Stimulated activated CD4-positive, alpha-beta T cell treated with anti-CD3 and anti-CD28 coated beads, Interleukin-4, amount 100 ng/mL, for 48 hours (primary cell): Measurements from ENCODE around the gene ENOX2.
"Not testable (repeated sequence)": the region's sequence is repeated elsewhere in the genome, so short reads cannot be mapped to it uniquely, and the experiment has no call there.

ENCODE experiments used
- DNase-seq, 2 donors: peaks; one replicate each; pipeline ENCODE4 v3.0.0-alpha.2; 2020; ENCODE audit warnings: low read depth in 2 of 2

Gene ENOX2

DNA sequence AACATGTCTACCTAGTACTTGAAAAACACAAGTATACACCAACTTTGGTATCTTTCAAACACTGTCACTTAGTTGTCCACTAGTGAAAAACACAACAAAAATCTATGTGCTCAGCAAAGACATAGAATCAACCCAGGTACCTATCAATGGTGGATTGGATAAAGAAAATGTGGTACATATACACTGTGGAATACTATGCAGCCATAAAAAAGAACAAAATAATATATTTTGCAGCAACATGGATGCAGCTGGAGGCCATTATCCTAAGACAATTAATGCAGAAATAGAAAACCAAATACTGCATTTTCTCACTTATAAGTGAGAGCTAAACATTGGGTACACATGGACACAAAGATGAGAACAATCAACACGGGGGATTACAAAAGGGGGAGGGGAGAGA lies 148.7 kb downstream of the ENOX2 start:
- no peak for DNase-seq

DNA sequence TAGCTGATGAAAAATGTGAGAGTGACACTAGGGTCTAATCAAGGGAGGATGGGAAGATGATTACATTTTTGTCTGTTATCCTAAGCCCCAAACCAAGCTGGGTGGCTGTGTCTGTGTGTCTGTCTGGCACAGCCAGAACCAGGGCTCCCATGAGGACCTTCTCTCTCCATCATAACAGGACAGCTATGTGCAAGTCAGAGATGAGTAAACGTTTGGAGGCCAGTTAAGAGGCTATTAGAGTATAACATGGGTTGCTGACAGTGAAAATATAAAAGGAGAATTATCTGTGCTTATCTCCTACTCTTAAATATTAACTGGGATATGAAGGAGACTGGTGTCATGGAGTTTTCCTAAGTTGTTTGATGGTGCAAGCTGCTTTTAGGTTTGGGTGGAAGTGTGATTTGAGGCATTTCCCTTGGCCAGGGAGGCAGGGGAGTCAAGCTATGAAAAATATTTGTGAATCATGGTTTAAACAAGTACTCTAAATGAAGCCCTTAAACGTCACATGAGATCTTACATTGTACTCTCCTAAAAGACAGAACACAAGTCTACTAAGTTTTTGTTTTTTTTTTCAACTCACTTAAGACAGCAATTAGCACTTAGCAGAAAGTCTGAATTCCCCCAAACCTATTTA lies 156.2 kb downstream of the ENOX2 start:
- no peak for DNase-seq

DNA sequence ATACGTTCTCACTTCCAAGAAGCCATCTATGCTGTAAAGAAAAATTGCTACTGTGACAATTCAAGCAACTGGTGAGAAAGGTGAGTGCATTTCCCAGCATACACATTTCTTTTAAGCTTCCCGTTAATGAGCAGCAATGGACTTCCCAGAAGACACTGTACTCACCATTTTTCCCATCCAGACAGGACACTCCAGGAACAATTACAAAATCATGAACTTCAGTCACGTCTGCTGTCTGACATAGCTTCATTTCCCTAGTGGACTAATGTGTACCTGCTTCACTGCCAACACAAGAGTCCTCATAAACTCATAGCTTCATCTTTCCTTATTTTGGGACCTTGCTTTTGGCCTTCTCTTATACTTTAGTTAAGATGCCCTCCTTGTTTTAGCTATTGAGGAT lies 156.9 kb downstream of the ENOX2 start:
- DNase-seq: no peak

DNA sequence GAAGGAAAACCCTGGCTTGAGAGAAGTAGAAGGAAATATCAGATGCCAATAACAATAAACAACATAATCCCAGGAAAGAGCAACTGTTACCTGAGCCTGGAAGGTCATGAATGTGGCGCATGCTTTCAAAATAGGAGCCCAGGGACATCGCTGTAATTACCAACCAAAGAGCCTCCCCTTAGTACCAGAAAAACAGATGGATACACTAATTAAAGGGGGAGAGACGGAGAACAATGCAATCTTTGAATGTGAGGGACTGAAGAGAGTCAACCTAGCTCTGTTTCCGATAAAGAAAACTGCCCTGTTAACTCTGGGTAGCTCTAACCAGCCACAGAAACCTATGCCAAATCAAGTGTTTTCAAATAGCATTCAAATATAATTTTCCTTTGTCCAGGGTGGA lies 161.4 kb downstream of the ENOX2 start:
- DNase-seq: no peak

DNA sequence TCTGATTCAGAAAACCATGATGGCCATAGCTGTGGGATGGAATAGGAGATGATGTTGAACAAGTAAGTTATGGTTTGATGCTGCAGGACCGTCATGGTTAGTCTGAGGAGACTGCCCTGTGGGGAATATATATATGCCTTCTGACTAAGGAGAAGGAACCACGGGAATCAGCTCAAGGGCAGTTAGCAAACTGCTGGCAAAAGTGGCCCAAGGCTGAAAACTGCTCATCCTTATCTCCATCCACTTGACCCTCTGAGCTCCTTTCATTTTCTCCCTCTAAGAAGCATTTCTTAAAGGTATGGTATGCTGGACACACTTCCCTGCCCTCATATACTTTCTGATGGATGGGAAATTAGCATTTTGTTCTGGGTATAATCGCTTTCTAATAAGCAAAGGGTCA lies 161.9 kb downstream of the ENOX2 start:
- DNase-seq: no peak

DNA sequence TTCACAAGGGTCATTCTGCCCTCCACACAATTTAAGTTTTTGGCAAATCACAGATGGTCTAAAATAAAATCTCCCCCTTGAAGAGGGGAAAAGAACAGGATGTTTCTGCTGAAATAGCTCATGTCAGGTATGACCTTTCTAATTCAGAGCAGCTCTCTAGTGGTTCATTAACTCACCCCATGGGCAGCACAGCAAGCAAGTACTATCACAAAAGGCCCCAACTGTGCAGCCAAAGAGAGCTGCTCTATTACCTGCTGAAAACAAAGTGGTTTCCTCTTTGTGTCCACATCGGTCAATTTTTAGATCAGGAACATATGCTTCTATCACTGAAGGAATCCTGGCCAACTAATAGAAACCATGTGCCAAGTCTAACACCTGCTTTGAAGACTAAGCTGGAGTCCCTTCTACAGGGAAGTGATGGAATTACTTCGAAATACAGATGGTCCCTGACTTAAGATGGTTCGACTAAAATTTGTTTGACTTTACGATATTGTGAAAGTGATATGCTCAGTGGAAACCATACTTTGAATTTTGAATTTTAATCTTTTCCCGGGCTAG lies 164.3 kb downstream of the ENOX2 start:
- DNase-seq: no peak

DNA sequence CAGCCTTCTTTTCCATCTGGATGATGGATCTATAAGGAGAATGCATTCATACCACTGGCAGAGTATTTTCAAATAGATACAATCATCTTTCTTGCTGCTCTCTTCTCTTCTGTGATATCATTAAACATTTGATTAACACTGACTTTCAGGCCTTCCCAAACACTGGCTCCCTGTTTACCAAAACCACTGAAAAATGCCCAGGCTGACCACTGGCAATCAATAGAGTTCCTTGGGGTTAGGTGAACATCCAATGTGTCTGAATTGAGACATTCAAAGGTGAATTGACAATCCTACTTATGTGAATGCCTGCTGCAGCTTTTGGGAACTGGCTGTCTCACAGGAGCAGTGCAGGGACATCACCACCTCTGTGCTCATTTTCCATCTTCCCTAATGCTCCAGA lies 168.3 kb downstream of the ENOX2 start:
- no peak for DNase-seq

DNA sequence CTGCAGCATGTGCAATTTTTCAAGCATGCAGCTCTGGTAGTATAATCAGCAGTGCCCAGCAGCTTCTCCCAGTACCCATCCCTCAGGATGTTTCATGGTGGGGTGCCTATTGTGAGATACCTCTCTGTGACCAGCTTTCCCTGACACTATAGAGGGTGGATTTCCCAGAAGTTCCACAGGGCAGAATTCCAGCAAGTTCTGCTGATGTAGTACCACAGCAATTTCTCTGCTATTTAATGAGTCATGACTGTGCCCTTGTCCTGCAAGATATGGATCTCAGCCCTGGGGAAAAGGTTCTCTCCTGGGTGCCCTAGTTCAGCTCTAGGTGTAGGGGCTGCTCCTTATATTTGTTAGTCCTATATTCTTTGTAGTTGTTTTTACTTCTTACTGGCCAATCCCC lies 174.8 kb downstream of the ENOX2 start:
- DNase-seq: no peak

DNA sequence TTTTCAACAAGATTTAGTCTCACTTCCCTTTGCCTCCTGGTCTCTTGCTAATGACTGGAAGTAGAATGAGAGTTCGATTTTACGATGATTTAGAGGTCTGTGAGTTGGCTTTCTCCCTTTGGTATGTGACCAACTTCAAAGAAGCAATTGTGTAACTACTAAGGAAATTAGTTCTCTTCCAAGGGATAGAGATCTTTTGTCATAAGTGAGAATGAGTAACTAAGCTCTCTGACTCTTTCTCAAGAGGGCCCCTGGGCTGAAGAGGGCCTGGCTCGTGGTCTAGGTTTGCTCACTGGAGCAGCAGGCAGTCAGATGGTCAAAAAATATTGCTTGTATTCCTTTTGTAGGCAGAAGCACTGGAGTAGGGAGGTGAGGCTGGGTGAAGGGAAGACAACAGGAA lies 176.3 kb downstream of the ENOX2 start:
- DNase-seq: no peak

DNA sequence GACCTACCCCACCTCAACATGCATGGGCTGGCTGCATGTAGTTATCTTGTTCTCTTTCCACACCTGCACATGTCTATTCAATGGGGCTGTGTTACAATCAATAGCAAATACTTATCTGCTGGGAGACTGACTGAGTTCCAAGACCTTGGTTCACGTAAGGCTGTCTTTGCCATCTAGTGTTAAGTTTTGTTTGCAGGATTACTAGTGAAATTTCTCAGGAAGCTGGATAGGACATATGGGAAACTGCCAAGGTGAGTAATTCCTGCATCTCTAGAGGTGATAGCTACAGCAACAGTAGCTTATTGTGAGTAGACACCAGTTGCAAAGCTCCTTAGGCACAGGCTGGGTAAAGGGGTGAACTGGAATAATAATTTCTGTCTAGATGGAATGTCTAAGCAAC lies 177.5 kb downstream of the ENOX2 start:
- no peak for DNase-seq

DNA sequence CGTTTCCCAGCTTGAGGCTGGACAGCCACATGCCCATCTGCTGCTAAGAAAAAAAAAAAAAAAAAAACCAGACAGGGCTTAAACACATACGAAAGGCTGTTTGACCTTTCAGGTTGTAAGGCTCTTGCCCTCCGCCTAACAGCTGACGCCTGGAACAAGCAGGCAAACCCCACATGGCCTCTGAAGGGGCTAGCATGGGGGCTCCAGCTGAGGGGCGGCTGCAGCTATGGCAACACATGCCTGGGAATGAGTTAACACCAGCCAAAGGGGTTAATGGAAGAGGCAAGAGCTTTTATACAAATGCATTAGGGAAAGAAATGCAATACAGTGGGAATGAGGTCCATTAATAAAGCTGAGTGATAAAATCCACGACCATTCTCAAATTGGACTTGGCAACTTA lies 183.6 kb downstream of the ENOX2 start:
- DNase-seq: no peak

DNA sequence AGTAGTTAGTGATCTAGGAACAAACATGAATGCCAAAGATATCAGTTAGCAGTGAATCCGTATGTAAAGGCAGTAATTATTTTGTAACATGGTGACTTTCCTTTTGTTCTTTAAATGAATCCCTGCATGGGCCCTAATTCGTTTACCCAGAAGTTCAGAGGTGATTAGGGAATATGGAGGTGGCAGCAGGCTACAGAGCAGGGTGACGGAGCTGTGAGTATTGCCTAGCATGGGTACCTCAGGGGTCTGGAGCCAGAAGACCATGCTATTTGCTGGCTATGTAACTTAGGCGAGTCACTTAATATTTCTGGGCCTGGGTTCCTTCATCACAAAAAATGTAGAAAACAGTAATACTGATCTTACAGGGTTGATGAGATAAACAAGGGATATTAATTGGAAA lies 184.9 kb downstream of the ENOX2 start:
- DNase-seq: no peak

DNA sequence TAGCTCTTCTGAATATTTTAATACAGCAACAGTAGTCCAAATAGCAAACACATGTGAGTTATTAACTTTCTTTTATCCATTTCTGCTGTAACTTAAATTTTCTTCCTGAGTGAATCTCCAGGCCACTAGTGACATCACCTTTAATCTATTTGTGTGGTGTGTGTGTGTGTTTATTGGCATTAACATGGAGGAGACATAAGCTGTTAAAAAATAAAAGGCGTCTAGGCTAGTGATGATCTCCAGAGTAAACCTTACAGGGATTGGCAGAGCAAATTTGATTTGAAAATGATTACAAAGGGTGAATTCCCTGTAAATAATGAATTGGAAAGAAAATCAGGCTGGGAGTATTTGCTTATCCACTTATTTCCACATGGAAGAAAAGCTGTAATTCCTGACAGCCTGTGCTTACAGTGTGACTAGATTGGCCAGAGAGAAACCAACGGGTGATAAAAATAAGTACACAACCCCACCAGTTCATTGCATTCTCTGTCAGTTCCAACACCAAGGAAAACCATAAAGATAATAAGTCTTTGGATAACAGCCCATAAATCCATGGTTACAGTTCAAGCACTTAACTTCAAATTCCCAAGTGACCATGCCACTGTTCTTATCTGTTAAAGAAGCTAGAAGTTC lies 186.1 kb downstream of the ENOX2 start:
- no peak for DNase-seq

DNA sequence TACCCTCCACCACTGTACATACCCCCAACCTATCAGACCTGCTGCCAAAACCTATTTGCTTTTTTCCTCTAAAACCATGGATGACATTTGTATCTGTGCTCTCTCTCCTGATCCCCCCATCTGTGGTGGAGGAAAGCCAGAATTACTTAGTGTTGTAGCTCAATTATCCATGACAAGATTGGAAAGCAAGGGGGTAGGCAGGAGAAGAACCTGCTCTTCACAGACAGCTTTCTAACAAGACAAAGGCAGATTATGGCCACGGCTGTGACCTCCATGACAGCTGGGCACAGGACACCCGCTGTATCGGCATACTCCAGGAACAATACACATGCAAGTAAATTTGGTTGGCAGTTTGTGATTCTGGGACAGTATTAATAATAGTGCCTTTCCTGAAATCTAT lies 186.7 kb downstream of the ENOX2 start:
- DNase-seq: no peak

DNA sequence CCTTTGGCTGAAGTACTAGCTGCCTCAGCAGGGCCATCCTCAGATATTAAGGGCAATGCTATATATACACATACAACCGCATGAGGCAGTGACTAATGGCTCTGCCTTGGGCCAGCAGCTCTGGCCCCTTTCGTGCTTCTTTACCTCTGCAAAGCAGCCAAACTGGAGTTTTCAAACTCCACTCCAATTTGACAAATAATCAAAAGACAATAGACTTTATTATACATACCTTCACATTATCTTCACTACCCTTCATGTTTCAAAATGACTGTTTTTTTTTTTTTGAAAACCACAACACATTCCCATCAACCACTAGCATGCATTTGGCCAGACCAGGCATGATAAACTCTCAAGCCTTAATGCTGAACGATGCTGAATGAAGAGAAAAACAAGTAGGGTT lies 187.7 kb downstream of the ENOX2 start:
- no peak for DNase-seq

DNA sequence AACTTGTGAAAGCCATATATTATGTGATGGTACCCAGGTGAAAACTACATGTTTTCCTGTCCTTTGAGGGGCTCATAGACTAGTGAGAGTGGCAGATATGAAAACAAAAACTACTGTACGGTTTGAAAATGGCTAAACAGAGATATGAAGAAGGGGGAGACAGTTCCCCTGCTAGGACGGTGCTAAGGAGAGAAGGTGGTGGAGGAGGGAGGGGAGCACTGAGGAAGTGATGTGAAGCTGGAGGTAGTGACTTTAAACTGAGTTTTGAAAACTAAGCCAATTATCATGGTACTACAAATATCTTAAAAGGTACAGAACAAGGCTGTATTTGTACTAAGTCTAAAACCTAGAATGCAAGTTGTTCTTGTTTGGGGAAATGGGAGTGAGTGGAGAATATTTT lies 188.3 kb downstream of the ENOX2 start:
- DNase-seq: no peak

DNA sequence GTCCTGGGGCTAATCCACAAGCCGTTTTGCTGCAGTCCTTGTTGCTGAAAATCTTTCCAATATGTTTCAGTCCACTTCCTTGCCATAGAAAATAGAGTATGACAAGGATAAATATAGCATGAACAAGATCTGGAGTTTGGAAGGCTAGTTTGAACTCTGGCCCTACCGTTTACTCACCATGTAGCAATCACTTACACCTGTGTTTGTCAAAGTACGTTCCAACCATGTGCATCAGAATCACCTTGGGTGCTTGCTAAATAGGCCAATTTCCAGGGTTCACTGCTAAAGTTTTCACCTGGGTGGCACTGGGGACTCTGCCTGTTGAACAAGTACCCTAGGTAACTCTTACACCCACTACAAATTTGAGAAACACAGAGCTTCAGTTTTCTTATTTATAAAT lies 188.9 kb downstream of the ENOX2 start:
- no peak for DNase-seq

DNA sequence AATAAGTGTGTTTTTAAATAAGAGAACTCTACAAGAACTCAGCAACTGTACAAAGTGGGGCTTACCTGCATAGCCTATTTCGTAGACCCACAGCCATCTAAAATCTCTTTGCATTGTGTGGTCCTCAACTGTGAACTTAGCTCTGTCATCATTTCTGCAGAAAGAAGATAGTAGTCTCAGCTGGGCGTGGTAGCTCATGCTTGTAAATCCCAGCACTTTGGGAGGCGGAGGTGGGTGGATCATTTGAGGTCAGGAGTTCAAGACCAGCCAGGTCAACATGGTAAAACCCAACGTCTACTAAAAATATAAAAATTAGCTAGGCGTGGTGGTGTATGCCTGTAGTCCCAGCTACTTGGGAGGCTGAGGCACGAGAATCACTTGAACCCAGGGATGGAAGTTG lies 193.8 kb downstream of the ENOX2 start:
- DNase-seq: not testable (repeated sequence)

DNA sequence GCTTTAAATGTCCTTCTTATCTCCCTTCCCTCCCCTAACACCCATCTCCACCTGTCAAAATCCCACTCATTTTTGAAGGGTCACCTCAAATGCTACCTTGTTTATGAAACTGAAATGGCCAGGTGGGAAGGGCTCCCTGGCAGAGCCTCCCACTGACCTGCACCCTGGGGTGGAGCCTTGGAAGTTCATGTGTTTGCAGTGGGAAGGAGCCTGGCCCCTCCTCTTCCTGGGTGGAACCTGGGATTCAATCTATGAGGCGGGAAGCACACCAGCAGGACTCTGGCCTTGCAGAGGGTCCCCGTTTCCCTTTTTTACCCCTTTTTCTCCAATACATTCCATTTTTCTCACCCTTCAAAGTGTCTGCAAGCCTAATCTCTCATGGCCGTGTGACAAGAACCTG lies 197.4 kb downstream of the ENOX2 start:
- no peak for DNase-seq

DNA sequence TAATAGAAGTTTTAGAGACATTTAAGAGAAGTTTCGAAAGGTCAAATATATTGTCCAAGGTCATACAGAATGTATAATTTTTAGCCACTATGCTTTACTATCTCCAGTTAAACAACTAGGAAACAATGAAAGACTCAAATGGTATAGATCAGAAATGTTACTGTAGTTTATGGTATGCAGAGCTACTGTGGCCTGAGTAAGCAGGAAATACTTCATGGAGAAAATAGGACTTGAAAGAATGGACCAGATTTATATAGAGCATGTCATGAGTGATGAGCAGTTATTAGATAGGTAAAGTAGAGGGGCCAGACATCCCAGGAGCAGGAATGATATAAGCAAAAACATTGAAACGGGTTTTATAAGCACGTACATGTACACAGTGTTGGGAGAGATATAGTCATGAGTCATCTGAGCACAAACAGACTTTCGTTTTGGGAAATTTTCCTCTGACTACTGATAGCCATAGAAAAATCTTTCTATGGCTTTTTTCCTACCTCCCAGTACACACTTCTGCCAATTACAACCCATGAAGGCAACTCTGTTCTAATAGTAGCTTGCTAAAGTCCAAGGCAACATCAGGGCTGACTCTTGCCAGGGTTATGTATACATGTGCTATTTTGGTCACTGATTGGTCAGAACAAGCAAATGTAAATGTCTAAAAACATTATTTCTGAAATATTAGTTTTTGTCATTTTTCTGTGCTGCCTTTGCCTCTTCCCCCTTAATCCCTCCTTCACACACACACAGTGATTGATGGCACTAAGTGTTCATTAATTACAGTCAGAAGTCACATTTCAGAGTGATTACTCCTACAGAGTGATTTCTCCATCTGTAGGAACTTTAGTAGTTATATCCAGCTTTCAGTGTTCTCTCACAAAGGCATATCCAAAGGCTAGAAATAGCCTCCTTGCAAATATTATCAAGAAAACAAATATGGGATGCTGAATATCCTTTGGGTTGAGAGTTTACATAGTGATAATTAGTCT lies 198.7 kb downstream of the ENOX2 start:
- DNase-seq: no peak

DNA sequence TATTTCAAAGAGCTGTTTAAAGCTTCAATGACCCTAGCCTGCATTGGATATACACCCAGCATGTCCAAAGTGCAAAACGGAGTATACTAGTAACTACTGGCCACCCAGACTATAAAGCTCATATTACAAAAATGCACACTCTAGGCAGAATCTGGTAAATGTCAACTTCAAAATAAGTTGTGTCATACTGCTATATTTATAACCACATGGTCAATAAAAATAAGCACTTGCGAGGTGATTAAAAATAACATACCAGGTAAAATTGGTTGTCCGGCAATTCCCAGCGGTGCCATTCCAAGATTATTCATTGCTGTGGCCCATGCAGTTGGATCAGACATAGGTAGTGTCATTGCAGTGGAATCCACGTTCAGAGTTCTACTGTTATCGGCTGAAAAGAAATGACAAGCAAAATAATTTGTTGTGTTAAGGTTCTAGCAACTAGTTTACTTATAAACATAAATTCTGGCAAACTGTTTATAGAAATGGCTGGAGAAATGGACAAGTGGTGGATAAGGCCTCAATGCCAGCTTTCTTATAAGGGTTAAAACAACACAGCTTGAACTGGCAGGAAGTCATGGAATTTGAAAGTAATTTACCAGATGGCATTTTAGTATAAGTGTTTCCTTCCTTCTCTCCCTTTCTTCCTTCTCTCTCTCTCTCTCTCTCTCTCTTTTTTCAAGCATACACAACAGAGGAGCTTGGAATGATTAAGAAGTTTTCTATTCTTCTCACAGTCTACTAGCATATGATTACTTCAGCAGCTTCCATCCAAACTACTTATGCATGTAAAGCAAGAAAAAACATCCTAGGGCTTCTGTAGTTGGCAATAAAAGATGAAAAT lies 199.9 kb downstream of the ENOX2 start:
- DNase-seq: no peak

DNA sequence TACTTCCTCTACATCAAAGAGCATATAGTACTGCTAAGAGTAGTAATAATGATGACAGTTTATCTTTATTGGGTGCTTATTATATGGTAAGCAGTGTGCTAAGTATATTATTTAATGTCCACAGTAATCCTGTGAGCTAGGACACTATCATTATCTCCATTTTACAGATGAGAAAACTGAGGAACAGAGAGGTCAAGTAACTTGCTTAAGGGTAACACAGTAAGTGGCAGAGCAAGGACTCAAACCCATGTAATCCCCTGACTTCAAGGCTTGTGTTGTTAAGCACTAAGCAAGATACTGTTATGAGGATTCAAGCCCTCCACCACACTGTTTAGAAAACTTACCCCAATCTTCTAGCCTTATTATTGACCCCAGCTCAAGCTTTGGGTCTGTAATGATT lies 202.4 kb downstream of the ENOX2 start:
- DNase-seq: no peak
